Stimulated activated memory B cell treated with anti-CD40 and anti-IgM and Interleukin-4, amounts not matched to agents 10 μg/mL and 1 μg/mL and 100 μg/mL, for 72 hours (primary cell): ENCODE results near the gene STX4.

Experiments used
- ATAC-seq: fragments of 150-1000 bp; cut with Tn5 transposase; 2 replicates; pipeline ENCODE4 v1.10.0; 2021
- H3K27ac Mint-ChIP-seq: one replicate; pipeline ENCODE4 v1.8.0; 2022; ENCODE audit warnings: mild to moderate bottlenecking, mixed read lengths
- H3K27me3 Mint-ChIP-seq: one replicate; pipeline ENCODE4 v1.8.0; 2022; ENCODE audit warnings: mixed read lengths
- H3K36me3 Mint-ChIP-seq: one replicate; pipeline ENCODE4 v1.8.0; 2022; ENCODE audit warnings: mixed read lengths
- H3K4me1 Mint-ChIP-seq: one replicate; pipeline ENCODE4 v1.8.0; 2022; ENCODE audit warnings: mixed read lengths
- H3K4me3 Mint-ChIP-seq: one replicate; pipeline ENCODE4 v1.8.0; 2022; ENCODE audit warnings: mild to moderate bottlenecking, moderate library complexity, mixed read lengths
- H3K9me3 Mint-ChIP-seq: one replicate; pipeline ENCODE4 v1.8.0; 2022; ENCODE audit warnings: mixed read lengths

STX4 gene

DNA sequence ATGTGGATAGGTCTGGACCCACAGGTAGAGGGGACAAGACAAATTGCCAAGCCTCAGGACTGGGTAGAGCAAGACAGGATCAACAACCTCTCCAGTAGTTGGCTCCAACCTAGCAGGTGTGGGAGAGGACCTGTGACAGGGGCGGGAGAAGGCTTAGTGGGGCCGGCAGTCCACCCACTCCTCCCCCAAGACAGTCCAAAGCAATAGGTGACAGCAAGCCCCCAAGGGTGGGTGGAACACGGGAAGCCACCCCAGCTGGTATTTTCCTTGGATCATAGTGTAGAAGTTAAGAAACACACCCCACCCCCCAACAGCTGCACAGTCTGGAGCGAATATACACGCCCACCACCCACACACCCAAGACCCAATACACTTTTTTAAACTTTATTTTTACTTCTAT, 4.1 kb upstream of the STX4 start:
- Mint-ChIP-seq H3K27ac (peak overlapping the region; percentile 51), H3K4me3 (no peak overlapping the region), H3K4me1 (peaks cover 24% of the 10 kb centered on the region), H3K9me3 (no peaks in the 10 kb centered on the region), H3K27me3 (no peaks in the 10 kb centered on the region), H3K36me3 (peaks cover 5% of the 10 kb centered on the region)
- ATAC-seq, result no peak

DNA sequence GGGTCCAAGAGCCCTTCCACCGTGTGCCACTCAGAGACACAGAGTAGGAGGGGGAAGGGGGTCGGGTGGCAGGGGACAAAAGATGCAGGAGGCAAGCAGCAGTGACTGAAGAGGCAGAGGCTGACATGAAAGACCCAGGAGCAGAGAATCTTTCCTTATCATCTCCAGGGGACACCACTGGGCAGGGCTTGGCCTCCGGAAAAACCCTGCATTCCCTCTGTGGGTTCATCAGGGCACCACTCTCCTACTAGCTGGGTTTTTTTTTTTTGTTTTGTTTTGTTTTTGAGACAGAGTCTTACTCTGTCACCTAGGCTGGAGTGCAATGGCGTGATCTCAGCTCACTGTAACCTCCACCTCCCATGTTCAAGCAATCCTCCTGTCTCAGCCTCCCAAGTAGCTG, 2.1 kb upstream of the STX4 start:
- Mint-ChIP-seq H3K4me1 (peaks cover 41% of the 10 kb centered on the region), H3K27ac (peak overlapping the region; percentile 96), H3K36me3 (peaks cover 16% of the 10 kb centered on the region), H3K4me3 (no peak overlapping the region), H3K9me3 (no peaks in the 10 kb centered on the region), H3K27me3 (no peaks in the 10 kb centered on the region)
- no peak for ATAC-seq

DNA sequence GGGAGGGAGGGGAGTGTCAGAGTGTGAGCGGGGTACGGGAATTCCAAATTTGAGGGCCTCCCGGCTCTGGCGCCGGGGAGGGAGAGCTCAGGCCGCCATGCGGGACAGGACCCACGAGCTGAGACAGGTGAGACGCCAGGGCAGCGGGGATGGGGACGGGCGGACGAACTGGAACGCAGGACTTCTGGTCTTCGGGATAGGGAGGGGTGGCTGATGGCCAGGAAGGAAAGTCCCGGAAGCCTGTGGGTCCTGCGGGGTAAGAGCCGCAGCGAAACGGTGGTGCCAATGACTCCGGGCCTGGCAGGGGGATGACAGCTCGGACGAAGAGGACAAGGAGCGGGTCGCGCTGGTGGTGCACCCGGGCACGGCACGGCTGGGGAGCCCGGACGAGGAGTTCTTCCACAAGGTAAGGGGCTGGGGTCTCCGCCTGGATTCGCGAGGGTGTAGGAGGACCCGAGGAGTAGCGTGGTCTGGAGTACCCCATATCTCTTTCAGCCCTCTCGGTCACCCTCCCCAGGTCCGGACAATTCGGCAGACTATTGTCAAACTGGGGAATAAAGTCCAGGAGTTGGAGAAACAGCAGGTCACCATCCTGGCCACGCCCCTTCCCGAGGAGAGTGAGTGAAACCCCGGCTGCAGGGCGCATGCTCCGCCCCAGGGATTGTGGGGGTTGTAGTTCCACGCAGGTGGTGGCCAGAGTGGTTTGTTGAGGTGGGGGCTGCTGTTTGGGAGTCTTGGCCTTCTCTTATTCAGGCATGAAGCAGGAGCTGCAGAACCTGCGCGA, 543 bp downstream of the STX4 start:
- peak; percentile 64 for ATAC-seq
- H3K4me1 Mint-ChIP-seq, result peaks cover 51% of the 10 kb centered on the region
- H3K36me3 Mint-ChIP-seq, result peaks cover 28% of the 10 kb centered on the region
- H3K27ac Mint-ChIP-seq, result peak overlapping the region; percentile 96
- H3K27me3 Mint-ChIP-seq, result no peaks in the 10 kb centered on the region
- peak overlapping the region; percentile 94 for H3K4me3 Mint-ChIP-seq
- no peaks in the 10 kb centered on the region for H3K9me3 Mint-ChIP-seq

DNA sequence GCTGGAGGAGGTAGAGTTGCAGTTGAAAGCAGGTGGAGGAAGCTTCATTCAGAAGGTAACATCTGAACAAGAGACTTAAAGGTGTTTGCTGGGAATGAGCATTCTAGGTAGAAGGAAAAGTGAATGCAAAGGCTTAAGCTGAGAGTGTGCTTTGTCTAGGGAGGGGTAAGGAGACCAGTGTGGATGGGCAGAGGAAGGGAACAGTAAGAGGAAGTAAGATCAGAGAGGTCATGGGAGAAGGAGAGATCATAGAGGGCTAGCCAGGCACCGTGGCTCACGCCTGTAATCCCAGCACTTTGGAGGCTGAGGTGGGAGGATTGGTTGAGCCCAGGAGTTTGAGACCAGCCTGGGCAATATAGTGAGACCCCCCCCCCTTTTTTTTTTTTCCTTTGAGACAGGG, 3.3 kb downstream of the STX4 start:
- H3K9me3 Mint-ChIP-seq, result no peaks in the 10 kb centered on the region
- H3K4me3 Mint-ChIP-seq, result no peak overlapping the region
- peaks cover 48% of the 10 kb centered on the region for H3K4me1 Mint-ChIP-seq
- ATAC-seq, result no peak
- peaks cover 45% of the 10 kb centered on the region for H3K36me3 Mint-ChIP-seq
- H3K27ac Mint-ChIP-seq, result no peak overlapping the region
- H3K27me3 Mint-ChIP-seq, result no peaks in the 10 kb centered on the region

DNA sequence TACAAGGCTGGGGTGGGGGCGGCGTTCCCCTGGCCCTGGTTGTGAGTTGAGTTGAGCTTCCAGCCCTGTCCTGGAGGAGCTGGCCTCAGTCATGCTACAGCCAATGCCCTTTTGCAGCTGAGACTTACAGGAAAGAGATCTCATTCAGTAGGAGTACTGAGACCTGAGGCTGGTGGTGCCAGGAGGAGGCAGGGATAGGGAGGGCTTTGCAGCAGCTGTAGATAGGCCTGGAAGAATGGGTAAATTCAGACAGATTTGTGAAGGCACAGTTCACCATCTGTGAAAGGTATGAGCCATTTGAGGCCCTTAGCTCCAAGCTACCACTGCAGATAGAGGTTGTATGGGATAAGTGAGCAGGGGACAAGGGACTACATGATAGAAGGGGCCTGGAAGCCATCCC, 5.6 kb downstream of the STX4 start:
- peaks cover 32% of the 10 kb centered on the region for H3K4me1 Mint-ChIP-seq
- no peaks in the 10 kb centered on the region for H3K9me3 Mint-ChIP-seq
- peaks cover 40% of the 10 kb centered on the region for H3K36me3 Mint-ChIP-seq
- no peaks in the 10 kb centered on the region for H3K27me3 Mint-ChIP-seq
- ATAC-seq, result no peak
- H3K27ac Mint-ChIP-seq, result no peak overlapping the region
- H3K4me3 Mint-ChIP-seq, result no peak overlapping the region

DNA sequence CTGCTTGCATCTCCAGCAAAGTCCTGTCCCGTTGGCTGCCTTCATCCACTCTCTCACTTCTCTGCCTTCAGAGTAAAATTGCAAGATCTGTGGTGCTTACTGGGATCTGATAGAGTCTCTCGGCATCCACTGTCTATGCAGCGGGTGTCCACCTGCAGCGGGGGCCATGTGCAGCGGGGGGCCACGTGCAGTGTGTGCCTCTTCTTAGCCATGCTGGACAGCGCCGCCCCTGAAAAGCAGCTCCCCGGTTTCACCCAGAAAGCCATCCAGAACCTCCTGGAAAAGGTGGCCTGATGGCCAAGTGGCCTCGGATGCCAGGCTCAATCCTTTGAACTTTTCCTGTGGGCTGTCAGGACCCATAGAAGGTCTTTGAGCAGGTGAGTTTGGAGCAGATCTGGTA, 9.5 kb downstream of the STX4 start:
- peaks cover 5% of the 10 kb centered on the region for H3K4me1 Mint-ChIP-seq
- H3K27me3 Mint-ChIP-seq, result no peaks in the 10 kb centered on the region
- peaks cover 22% of the 10 kb centered on the region for H3K36me3 Mint-ChIP-seq
- no peak overlapping the region for H3K4me3 Mint-ChIP-seq
- H3K9me3 Mint-ChIP-seq, result no peaks in the 10 kb centered on the region
- H3K27ac Mint-ChIP-seq, result no peak overlapping the region
- no peak for ATAC-seq

DNA sequence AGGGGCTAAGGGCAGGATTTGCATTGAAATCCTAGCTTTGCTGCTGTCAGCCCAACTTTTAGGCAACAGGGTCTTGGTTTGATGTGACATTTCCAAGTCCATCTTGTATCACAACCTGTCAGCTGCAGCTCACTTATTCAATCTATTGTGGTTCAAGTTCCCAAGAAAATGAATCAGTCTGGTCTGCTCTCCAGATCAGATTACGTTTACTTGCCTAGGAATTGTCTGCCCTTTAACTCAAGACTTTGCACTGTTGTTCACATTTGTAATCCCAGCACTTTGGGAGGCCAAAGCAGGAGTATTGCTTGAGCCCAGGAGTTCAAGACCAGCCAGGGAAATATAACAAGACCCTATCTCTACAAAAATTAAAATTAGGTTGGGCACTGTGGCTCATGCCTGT, 10.0 kb downstream of the STX4 start:
- H3K27me3 Mint-ChIP-seq, result no peaks in the 10 kb centered on the region
- H3K27ac Mint-ChIP-seq, result no peak overlapping the region
- ATAC-seq, result no peak
- no peak overlapping the region for H3K4me3 Mint-ChIP-seq
- no peaks in the 10 kb centered on the region for H3K9me3 Mint-ChIP-seq
- peaks cover 22% of the 10 kb centered on the region for H3K36me3 Mint-ChIP-seq
- peaks cover 5% of the 10 kb centered on the region for H3K4me1 Mint-ChIP-seq

DNA sequence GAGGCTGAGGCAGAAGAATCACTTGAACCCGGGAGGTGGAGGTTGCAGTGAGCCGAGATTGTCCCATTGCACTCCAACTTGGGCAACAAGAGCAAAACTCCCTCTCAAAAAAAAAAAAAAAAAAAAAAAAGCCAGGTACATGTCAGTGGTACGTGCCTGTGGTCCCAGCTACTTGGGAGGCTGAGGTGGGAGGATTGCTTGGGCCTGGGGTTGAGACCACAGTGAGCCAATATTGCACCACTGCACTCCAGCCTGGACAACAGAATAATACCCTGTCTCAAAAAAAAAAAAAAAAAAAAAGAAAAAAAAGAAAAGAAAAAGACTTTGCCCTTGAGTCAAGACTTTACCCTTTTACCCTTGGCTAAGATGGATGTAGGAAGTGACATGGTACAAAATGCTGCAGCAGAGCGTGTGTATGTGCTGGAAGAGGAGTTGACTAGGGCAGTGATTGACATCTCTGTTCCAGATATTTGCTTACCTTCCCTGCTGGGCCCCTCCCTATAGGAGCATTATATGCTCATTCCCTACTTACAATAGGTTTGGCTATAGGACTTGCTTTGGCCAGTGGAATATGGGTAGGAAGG, 10.6 kb downstream of the STX4 start:
- no peak overlapping the region for H3K27ac Mint-ChIP-seq
- H3K4me3 Mint-ChIP-seq, result no peak overlapping the region
- no peak for ATAC-seq
- H3K27me3 Mint-ChIP-seq, result no peaks in the 10 kb centered on the region
- H3K36me3 Mint-ChIP-seq, result peaks cover 16% of the 10 kb centered on the region
- H3K9me3 Mint-ChIP-seq, result no peaks in the 10 kb centered on the region
- peaks cover under 1% of the 10 kb centered on the region for H3K4me1 Mint-ChIP-seq

DNA sequence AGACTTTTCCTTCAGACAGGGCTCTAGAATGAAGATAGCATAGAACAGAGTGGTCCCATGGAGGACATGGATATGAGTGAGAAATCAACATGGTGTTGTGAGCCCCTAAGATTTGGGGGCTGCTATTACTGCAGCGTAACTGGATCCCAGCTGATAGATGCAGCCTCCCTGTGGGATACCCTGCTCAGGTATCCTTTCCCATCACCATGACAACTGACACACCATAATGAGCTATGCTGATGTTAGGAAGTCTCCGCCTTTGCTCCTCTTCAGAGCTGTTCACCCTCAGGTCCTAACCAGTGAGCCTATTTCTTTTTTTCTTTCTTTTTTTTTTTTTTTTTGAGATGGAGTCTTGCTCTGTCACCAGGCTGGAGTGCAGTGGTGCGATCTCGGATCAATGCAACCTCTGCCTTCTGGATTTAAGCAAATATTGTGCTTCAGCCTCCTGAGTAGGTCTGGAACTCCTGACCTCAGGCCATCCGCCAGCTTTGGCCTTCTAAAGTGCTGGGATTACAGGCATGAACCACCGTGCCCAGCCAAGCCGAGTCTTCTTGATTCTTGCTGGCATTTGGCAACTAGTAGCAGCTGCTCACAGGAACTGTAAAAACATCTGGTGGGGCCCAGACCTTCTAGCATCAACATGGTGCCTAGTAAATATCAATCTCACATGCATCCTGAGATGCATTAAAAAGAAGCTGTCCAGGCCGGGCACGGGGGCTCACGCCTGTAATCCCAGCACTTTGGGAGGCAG, 17.1 kb downstream of the STX4 start:
- no peak overlapping the region for H3K4me3 Mint-ChIP-seq
- H3K27me3 Mint-ChIP-seq, result no peaks in the 10 kb centered on the region
- no peak for ATAC-seq
- no peaks in the 10 kb centered on the region for H3K4me1 Mint-ChIP-seq
- H3K36me3 Mint-ChIP-seq, result peaks cover under 1% of the 10 kb centered on the region
- H3K9me3 Mint-ChIP-seq, result no peaks in the 10 kb centered on the region
- H3K27ac Mint-ChIP-seq, result no peak overlapping the region

DNA sequence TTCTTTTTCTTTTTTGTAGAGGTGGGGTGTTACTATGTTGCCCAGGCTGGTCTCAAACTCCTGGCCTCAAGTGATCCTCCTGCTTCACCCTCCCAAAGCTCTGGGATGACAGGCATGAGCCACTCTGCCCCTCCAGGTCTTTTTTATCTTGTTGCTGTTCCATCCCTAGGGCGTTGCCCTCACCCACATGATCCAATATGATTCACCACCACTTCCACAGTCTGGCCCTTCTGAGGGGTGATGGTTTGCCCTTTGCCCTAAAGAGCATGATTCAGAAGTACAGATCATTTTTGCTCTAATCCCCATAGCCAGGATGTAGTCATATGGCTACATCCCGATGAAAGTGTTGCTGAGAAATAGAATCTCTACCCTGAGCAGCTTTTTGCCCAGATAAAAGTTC, 18.8 kb downstream of the STX4 start:
- Mint-ChIP-seq H3K4me3 (no peak overlapping the region), H3K9me3 (no peaks in the 10 kb centered on the region), H3K4me1 (no peaks in the 10 kb centered on the region), H3K27ac (no peak overlapping the region), H3K36me3 (peaks cover 10% of the 10 kb centered on the region), H3K27me3 (no peaks in the 10 kb centered on the region)
- no peak for ATAC-seq

DNA sequence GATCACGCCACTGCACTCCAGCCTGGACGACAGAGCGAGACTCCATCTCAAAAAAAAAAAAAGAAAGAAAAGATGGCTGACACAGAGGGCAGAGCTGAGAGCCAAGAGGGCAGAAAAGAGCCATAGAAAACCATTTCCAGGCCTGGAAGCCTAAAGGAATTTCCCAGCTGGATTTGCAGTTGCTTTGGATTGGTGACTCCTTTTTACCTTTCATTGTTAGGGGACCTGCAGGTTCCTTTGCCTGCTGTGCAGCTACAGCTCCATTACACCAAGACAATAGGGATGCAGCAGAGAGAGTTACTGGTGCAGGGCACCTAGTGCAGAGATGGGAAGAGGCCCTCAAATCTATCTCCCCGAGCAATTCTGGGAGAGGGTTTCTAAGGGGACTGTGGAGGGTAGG, 22.3 kb downstream of the STX4 start:
- H3K27me3 Mint-ChIP-seq, result no peaks in the 10 kb centered on the region
- peaks cover 14% of the 10 kb centered on the region for H3K36me3 Mint-ChIP-seq
- H3K27ac Mint-ChIP-seq, result no peak overlapping the region
- ATAC-seq, result no peak
- H3K4me1 Mint-ChIP-seq, result no peaks in the 10 kb centered on the region
- H3K4me3 Mint-ChIP-seq, result no peak overlapping the region
- H3K9me3 Mint-ChIP-seq, result no peaks in the 10 kb centered on the region

DNA sequence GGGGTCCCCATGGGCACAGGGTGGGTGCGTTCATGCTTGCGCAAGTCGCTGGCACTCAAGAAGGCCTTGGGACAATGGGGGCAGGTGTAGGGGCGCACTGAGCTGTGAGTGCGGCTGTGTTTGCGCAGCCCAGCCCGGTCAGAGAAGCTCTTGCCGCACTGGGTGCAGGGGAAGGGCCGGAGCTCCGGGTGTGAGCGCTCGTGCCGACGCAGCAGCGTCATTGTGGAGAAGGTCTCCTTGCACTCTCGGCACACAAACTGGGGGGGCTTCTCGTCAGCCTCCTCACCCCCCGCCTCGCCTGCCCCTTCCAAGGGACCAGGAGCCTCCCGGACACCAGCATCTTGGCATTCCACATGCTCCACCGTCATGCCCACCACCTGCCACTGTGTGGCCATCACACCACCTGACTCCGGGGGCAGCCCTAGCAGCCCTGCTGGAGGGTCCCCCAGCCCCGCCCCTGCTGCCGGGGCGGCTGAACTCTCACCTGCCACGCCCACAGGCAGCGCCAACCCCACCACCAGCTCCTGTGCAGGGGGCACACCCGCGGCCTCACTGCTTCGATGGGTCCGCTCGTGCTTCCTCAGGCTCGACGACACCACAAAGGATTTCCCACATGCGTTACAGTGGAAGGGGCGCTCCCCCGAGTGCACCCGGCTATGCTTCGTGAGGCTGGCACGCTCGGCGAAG, 27.9 kb downstream of the STX4 start:
- Mint-ChIP-seq H3K9me3 (no peaks in the 10 kb centered on the region), H3K4me1 (no peaks in the 10 kb centered on the region), H3K27ac (no peak overlapping the region), H3K27me3 (no peaks in the 10 kb centered on the region), H3K4me3 (no peak overlapping the region), H3K36me3 (peaks cover 39% of the 10 kb centered on the region)
- no peak for ATAC-seq

DNA sequence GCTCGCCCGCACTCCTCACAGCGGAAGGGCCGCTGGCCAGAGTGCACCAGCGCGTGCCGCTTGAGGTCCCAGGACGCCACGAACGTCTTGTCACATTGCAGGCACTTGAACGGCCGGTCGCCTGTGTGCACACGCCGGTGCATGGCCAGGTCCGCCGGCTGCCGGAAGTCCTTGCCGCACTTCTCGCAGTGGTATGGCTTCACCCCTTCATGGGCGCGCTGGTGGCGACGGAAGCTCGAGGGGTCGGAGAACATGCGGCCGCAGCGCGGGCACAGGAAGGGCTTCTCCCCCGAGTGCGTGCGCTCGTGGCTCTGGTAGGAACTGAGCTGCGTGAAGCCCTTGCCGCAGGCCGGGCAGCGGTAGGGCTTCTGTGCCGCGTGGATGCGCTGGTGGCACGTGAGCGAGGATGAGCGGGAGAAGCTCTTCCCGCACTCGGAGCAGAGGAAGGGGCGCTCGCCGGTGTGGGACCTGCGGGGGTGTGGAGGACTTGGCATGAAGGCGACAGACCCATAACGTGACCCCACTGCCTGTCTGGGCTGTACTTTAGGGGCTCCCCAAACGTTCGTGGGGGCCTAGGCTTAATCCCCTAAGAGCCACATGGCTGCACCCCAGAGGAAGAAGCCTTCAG, 28.6 kb downstream of the STX4 start:
- Mint-ChIP-seq H3K4me1 (no peaks in the 10 kb centered on the region), H3K4me3 (no peak overlapping the region), H3K9me3 (no peaks in the 10 kb centered on the region), H3K27ac (no peak overlapping the region), H3K36me3 (peaks cover 37% of the 10 kb centered on the region), H3K27me3 (no peaks in the 10 kb centered on the region)
- no peak for ATAC-seq

DNA sequence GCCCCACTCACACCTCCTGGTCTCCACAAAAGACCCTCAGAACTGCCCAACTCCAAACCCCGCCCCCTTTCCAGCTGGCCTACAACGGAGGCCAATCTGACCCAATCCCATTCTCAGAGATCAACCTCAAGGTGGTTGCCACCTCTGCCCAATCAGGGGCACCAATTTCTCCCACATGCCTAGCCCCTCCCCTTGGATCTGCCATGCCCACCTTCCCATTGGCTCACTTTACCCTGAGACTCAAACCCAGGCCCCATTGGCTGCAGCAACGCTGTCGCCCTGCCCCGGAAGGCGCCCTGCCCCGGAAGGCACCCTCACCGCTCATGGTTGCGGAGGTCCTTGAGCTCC, 30.1 kb downstream of the STX4 start:
- no peak overlapping the region for H3K4me3 Mint-ChIP-seq
- no peak overlapping the region for H3K27ac Mint-ChIP-seq
- H3K36me3 Mint-ChIP-seq, result peaks cover 37% of the 10 kb centered on the region
- H3K27me3 Mint-ChIP-seq, result no peaks in the 10 kb centered on the region
- ATAC-seq, result no peak
- peaks cover 8% of the 10 kb centered on the region for H3K4me1 Mint-ChIP-seq
- H3K9me3 Mint-ChIP-seq, result no peaks in the 10 kb centered on the region
